H4 (cell line): ENCODE data around the gene DMAC2. TPM values are rescaled to one million over a fixed set of nuclear protein-coding genes. Genes with fewer than 3 reads are reported as not detected.
"Not testable (repeated sequence)": the region's sequence is repeated elsewhere in the genome, so short reads cannot be mapped to it uniquely, and the experiment has no call there.

Source experiments
- DNase-seq: peaks from one replicate; pipeline ENCODE4 v3.0.0-alpha.2; 2015; ENCODE audit warnings: low spot score
- total RNA-seq: library from RNA; depleted of rRNA; stranded (reverse); fragments of >200 nt; shearing (Covaris generic); gene quantifications from 2 replicates; pipeline ENCODE4 v1.2.3, GENCODE V29; 2014

Gene DMAC2
- total RNA-seq, 1 experiment from 2014 or later, result 52.1 TPM

DNA sequence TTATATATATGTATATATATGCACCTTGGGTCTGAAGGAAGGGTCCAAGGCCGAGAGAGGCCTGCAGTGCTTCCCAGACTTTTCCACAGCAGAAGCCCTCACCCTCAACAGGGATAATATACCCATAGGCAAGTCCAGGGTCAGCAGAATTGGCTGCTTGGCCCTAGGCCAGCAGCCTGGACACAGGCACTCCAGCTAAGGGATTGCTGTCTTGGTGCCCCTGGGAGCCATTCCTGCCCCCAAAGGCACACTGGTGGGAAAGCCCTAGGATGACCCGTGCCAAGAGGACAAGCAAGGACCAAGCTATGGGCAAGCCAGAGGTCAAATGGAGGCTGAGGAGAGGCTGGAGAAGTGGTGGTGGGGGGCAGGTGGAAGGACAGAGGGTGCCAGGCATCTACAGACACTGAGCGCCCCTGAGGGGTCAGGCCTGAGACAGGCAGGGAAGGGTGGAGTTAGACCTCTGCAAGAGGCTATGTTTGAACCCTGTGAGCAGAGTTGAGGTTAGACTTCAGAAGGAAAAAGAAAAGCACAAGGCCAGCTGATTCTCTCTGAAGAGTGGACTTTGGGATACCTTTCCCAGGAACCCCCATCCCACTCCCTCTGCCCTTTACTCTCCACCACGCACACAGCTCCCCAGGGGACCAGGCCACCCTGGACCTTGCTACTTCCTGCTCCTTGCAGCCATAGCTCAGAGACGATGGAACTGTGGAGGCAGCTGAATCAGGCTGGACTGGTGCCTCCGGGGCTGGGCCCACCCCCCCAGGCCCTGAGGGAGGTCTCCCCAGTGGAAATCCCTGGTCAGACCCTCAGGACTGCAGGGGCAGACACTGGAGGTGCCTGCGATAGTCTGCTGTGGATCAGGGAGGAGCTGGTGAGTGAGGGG lies 3.0 kb upstream of the DMAC2 start, which contains the start of gene ERICH4:
TSS of gene ERICH4 (plus strand) at position 684 of the 883 bp plus-strand sequence. CDS start at position 698, 14 bp downstream.
- DNase-seq, result no peak

DNA sequence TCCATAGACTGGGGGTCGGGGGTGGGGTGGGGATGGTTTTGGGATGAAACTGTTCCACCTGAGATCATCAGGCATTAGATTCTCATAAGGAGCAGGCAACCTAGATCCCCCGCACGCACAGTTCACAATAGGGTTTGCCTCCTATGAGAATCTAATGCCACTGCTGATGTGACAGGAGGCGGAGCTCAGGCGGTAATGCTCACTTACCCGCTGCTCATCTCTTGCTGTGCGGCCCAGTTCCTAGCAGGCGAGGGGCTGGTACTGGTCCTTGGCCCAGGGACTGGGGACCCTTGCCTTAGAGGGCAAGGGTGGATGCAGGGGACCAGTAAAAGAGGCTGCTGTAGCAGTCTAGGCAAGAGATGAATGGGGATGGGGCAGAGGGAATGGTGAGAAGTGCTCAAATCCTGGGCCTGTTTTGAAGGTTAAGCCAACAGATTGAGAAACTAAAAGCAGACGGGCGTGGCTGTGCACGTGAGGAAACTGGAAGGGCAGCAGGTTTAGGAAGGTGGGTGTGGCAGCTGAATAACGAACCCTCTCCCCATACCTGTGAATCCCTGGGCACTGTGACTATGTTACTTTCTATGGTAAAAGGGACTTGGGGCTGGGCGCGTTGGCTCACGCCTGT lies 1.7 kb upstream of the DMAC2 start:
- DNase-seq, result no peak

DNA sequence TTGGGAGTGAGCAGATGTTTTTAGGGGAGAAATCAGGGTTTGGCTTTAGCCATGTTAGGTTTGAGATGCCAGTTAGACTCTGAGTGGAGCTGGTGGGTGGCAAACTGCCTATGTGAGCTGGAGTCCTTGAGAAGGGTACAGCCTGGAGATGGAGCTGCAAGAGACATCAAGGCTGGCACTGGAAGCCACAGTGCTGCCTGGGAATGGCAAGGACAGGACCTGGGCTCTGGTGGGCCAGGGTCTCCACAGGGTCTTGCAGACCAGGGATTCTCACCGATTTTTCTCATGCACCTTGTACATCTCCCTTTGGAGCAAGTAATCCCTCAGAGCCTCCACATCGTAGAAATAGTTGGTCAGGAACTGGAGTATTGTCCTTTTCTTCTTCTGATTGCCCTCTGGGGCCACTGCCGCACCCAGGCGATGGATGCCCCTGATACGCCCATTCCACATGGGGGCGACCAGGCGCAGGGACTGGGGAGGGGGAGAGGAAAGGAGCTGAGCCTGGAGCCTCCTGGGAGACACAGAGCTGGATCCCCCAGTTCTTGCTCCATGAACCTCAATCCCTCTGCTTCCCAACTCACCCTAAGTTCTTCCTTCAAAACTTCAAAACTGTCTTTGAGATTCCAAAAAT lies 1.7 kb downstream of the DMAC2 start:
- no peak for DNase-seq

DNA sequence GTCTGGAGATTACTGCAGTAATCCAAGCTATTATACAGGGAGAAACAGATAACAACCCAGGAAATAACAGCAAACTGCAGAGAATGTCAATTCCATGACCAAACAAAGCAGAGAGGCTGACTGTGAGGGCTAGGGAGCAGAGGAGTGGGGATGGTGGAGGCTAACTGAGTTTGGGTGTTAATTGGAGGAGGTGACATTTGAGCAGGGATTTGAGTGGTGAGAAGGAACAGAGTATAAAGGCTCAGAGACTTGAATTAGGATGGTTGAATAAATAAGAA lies 3.1 kb downstream of the DMAC2 start:
- no peak for DNase-seq

DNA sequence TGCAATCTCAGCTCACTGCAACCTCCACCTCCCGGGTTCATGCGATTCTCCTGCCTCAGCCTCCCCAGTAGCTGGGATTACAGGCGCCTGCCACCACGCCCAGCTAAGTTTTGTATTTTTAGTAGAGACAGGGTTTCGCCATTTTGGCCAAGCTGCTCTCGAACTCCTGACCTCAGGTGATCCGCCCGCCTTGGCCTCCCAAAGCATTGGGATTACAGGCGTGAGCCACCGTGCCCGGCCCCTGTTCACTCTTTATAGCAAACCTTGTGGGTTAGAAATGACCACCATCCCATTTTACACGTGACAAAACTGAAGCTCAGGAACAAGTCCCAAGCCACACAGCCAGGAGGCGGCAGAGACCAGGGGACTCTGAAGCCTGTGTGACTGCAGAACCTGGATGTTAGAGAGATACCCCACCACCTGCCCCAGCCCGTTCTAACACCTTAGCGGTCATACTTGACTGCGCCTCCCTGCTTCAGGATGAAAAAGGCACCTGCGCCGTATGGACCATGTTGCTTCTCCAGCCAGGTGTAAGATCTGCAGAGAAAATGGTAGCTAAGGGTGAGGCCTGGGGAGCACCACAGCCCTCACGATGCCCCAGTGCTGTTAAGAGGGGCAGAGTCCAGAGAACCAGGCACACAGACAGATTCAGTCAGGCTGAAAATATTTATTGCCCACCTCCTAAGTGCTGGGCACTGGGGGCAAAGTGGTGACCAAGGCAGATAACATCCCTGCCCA lies 3.6 kb downstream of the DMAC2 start:
- DNase-seq, result no peak

DNA sequence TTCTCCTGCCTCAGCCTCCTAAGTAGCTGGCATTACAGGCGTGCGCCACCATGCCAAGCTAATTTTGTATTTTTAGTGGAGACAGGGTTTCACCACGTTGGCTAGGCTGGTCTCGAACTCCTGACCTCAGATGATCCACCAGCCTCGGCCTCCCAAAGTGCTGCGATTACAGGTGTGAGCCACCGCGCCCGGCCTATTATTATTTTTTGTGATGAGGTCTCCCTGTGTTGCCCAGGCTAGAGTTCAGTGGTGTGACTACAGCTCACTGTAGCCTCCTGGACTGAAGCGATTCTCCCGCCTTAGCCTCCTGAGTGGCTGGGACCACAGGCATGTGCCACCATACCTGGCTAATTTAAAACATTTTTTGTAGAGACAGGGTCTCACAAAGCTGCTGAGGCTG lies 4.3 kb downstream of the DMAC2 start:
- not testable (repeated sequence) for DNase-seq

DNA sequence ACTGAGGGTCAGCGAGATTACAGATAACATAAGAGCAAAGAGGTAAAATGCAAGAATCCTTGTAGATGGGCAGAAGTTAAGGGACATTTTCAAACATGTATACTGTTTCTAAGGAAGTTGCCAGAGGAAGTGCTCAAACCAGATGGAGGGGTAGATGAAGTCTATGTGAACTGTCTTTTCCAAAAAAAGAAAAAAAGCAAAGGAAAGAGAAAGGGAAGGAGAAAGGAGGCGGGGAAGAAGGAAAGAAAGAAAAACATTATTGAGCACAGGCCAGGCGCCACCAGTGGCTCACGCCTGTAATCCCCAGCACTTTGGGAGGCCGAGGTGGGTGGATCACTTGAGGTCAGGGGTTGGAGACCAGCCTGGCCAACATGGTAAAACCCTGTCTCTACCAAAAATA lies 5.3 kb downstream of the DMAC2 start:
- no peak for DNase-seq

DNA sequence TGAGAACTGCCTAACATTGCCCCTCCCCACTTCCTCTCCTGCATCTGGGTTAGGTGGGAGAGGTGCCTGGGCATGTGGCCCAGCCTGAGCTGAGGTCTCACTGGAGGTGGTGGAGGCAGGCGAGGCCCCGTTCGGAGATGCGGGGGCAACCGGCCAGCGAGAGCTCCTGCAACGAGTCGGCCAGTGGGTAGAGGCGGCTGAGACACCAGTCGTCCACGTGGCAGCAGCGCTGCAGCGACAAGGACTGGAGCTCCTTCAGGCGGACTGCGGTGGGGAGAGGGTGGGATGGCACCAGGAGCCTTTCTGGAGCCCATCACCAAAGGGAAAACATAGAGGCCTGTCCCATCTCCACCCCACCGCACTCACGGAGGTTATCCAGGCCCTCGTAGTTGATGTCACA lies 6.5 kb downstream of the DMAC2 start:
- DNase-seq, result no peak

DNA sequence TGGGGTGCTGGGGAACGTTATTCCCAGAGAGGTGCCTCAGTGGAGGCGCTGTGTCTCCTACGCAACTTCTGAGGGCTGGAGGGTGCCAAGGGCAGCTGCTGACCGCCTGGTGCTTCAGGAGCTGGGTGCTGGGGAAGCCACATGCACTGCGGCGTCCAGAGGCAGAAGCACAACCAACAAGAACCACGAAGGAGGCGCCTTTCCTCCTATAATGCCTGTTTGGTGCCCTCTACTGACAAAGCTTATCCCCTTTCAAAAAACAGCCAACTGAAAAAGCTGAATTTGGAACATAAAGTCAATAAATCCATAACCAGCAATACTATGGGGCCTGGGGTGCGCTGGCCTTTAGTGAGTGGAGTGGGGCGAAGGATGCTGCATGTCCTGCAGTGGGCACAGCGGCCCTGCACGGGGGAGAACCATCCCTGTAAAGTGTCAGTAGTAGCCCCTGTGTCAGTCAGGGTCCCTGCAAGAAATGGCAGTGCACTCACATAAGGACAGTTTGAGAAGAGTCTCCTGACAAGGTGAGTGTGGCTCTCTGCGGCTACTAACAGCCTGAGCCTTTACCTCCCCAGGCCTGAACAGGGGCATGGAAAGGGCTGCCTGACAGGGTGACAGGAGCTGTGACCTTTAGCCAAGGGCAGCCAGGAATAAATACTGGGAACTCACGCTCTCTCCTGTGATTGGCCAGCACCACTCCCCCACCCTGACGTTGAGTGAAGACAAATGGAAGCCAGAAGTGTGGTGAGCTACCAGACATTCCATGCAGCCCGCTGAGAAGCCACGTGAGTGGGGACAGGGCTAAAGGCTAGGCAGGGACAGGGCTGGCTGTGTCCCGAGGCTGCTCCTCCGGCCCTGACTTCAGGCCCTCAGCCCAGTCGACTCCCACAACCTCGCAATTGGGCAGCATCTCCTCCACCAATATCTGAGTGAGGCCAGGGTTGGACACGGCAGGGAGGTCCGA lies 8.0 kb downstream of the DMAC2 start:
- no peak for DNase-seq

DNA sequence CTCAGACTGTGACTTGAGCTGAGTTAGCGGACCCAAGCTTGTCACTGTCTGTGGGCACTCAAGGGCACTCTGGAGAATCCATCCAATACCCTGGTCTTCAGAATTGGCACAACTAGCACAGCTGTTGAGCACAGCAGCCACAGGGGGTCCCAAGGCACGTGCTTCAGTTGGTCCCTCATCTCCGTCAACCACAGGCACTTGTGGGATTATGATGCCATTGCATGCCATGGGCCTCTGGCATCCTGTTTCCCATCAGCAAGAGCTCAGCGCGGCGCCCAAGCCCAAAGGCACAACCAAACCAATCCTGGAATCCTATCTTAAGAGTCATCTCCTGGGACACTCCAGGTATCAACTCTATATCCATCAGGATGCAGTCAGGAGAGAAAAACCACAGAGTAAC lies 8.8 kb downstream of the DMAC2 start:
- DNase-seq, result no peak

DNA sequence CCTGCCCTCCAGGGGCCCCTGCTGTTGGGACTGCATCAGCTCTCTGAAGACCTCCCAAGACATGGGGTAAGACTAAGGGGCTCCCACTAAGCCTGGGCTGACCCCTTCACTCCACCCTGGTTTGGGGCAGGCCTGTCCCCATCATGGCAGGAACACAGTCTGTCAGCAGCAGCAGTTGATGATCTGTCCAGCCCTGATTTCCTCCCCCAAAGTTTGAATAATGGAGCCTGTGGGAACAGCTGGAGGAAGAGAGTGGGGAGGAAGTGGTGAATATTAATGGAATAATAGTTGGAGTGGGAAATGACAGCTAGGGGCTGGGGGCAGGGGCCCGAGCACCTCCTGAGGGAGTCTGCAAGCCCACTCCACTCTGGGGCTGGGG lies 11.2 kb downstream of the DMAC2 start:
- no peak for DNase-seq

DNA sequence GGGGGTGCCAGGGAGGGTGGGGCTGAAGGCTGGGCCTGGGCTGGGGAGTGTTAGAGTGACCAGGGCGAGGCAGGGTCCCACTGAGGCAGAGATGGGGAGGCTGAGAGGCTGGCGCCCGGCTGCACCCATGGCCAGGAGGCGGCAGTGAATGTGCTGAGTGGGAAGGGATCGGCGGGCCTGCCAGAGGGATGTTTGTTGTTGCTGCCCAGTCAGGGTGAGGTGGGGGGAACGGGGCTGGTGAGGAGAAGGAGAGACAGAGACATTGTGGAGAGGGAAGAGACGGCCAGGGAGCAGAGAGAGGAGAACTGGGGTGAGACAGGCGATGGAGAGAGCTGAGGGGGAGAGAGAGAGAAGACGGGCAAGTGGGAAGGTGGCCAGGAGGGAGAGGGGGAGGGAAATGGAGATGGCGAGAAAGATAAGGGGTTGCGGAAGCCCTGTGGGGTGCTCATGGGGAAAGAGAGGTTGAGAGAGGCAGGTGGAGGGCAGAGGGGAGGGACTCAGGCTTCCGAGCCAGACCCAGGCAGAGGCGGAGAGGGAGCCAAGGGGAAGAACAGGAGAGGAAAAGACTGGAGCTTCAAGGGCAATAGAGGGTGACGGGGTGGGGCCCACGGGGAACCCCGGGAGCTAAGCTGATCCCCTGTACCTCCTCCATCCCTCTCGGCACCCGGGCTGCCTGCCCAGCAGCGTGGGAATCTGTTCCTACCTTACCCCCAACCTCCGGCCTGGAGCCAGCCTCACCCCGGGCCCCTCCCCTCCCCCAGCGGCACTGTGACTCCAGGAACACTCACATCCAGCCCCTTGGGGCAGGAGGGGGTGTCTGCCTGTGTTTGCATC lies 11.8 kb downstream of the DMAC2 start:
- DNase-seq, result no peak

DNA sequence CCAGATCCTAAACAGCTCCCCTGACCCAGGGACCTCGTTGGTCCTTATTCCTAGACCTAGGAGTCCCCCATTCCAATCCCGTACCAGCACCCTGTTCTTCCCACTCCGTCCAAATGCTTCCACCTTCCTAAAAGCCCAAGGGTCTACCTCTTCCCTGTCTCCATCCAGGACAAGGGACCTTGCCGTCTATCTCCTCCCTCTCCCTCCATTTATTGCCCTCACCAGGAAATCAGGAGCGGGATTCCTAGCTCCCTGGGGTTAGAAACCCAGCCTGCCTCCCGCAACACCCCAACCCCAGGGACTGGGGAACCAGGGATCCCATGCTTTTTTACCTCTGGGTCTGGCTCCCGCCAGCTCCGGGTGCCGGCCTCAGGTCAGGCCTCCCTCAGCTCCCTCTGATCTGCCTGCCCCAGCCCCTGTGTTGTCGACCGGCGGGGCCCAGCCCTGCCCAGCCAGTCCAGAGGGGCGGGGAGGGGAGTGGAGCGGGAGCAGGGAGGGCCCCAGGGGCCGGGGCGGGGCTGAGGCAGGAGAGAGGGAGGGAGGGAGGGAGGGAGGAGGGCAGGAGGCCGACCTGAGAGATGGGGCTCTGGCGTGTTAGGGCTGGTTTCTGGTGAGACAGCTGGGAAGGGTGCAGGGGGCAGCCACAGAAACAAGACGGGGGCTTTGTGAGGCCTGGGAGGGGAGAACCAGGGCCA lies 12.6 kb downstream of the DMAC2 start, which contains the start of gene B3GNT8:
TSS of gene B3GNT8 (minus strand) at position 423 of the 695 bp plus-strand sequence. CDS start 596 bp downstream, outside the sequence.
- no peak for DNase-seq

DNA sequence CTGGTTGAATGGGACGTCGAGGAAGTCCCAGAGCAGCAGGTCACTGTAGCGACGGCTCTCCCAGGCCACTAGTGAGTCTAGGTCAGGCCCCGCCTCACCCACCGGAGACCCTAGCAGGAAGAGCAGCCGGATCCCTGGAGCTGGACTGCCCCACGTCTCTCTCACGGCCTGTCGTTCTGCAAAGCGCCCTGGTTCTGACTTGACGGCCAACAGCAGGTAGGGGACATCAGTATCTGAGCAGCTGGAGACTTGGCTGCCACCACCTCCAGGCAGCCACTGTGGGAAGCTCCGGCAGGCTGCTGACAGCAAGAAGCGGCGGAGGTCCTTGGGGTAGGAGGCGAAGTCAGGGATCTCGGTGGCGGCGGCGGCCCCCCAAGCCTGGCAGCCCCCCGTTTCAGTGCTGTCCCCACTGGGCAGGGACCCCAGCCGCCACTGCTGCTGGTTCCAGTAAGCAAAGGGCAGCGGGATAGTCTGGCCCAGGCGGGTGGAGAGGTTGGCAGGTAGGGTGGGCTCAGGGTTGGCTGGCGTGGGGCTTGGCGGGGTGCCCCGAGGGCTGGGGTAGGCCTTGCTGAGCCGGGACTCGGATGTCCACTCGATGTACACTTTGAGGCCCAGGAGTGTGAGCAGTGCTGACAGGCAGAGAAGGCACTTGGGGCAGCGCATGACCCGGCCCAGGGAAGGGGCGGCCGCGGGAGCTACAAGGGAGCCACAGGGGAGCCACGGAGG lies 13.4 kb downstream of the DMAC2 start:
- DNase-seq, result no peak

DNA sequence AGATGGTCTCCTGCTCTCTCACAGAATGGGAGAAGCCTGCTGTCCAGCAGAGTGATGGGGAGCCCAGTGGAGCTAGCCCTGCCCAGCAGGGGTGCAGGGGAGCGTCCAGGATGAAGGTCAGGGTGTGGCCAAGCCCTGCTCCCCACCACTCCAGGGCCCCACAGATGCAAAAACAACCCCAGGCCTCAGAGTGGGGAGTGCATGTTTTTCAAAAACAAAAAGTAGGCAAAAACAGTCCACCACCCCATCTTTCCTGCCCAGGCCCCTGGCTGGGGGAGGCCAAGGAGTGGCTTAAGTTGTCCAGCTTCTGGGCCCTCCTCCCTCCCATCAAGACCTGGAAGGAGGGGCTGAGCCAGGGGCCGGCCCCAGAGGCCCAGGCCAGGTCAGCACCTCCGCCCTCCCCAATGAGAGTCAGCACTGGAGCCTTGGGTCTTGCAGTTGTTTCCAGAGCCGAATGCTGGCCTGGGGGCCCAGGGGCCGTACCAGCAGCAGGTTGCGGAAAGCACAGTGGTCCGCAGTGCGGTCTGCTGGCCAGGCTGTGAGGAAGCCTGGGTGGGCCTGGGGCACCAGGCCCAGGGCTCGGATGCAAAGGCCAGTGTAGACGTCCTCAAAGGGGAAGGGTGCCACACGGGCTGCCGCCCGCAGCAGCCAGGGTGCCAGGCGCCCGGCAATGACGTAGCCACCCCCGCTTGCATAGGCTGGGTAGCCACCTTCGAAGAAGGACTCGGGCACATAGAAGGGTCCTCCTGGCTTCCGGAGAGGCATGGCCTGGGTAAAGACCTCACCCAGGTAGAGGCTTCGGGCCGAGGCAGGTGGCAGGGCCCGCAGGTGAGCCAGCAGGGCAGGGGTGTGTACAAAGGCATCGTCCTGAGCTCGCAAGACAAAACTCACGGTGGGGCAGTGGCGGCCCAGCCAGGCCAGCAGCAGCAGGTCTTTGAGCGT lies 14.3 kb downstream of the DMAC2 start:
- DNase-seq, result no peak

DNA sequence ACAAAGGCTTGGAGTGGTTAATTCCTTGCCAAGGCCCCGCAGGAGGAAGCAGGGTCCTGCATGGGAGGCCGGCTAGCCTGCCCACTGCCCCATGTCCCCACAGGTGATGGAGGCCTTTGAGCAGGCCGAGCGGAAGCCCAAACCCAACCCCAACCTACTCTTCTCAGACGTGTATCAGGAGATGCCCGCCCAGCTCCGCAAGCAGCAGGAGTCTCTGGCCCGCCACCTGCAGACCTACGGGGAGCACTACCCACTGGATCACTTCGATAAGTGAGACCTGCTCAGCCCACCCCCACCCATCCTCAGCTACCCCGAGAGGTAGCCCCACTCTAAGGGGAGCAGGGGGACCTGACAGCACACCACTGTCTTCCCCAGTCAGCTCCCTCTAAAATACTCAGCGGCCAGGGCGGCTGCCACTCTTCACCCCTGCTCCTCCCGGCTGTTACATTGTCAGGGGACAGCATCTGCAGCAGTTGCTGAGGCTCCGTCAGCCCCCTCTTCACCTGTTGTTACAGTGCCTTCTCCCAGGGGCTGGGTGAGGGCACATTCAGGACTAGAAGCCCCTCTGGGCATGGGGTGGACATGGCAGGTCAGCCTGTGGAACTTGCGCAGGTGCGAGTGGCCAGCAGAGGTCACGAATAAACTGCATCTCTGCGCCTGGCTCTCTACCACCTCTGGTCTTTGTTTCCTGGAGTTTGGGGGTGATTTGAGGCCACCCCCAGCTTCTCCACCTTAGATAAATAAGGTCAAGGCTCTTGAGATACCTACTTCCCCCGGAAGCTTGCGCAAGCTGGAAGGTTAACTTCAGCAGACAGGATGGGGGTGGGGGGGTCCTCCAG lies 15.2 kb downstream of the DMAC2 start:
- no peak for DNase-seq

DNA sequence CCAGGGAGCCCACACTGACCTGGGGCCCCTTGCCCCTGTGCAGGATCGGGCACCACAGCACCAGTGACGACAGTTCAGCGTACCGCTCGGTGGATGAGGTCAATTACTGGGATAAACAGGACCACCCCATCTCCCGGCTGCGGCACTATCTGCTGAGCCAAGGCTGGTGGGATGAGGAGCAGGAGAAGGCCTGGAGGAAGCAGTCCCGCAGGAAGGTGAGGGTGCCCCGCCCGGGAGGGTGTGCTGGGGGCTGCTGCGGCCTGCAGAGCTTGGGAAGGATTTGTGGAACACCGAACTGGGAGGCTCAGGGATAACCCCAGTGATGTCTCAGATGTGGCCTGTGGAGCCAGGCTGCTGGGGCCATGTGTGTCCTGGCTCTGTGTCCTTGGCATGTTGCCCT lies 16.8 kb downstream of the DMAC2 start:
- DNase-seq, result no peak
